Neural cell (in vitro differentiated cells): ENCODE data around the gene RPL35. TPM values are rescaled to one million over a fixed set of nuclear protein-coding genes. Genes with fewer than 3 reads are reported as not detected.

Source experiments
- H2AFZ ChIP-seq: fragments of 200-600, 300-800 bp; sonication (generic), shearing (Covaris generic); 2 replicates; pipeline ENCODE4 v1.6.0; 2014; ENCODE audit warnings: low read depth, mild to moderate bottlenecking, antibody characterized with exemption, low read length, moderate library complexity
- H3F3A ChIP-seq: fragments of 200-600 bp; shearing (Covaris generic); 2 replicates; pipeline ENCODE4 v1.6.1; 2016; ENCODE audit warnings: mild to moderate bottlenecking, moderate library complexity, mixed read lengths, antibody characterized with exemption, low read length; ENCODE audit not compliant: insufficient read depth, poor library complexity, severe bottlenecking
- H3K27ac ChIP-seq: fragments of 200-600, 300-800 bp; sonication (generic), shearing (Covaris generic); 2 replicates; pipeline ENCODE4 v1.5.1; 2014; ENCODE audit warnings: mild to moderate bottlenecking, low read length, moderate library complexity
- H3K27me3 ChIP-seq: fragments of 300-800, 200-600 bp; sonication (generic), shearing (Covaris generic); 2 replicates; pipeline ENCODE4 v1.6.0; 2014; ENCODE audit warnings: mild to moderate bottlenecking, low read depth, low read length, moderate library complexity; ENCODE audit not compliant: insufficient read depth
- H3K36me3 ChIP-seq: fragments of 300-800, 200-600 bp; sonication (generic), shearing (Covaris generic); 2 replicates; pipeline ENCODE4 v1.5.1; 2014; ENCODE audit warnings: mild to moderate bottlenecking, antibody characterized with exemption, low read length, moderate library complexity; ENCODE audit not compliant: insufficient read depth
- H3K4me2 ChIP-seq: fragments of 300-800, 200-600 bp; sonication (generic), shearing (Covaris generic); 2 replicates; pipeline ENCODE4 v1.6.0; 2014; ENCODE audit warnings: mild to moderate bottlenecking, low read length
- H3K4me3 ChIP-seq: fragments of 300-800, 200-600 bp; sonication (generic), shearing (Covaris generic); 2 replicates; pipeline ENCODE4 v1.5.1; 2014; ENCODE audit warnings: mild to moderate bottlenecking, low read length, moderate library complexity
- H3K79me2 ChIP-seq: fragments of 200-600 bp; shearing (Covaris generic); replicated peaks from 2 replicates; pipeline ENCODE4 v1.6.0; 2014; ENCODE audit warnings: mild to moderate bottlenecking, low read length, moderate library complexity; ENCODE audit not compliant: insufficient read depth
- H3K9ac ChIP-seq: fragments of 300-800, 200-600 bp; sonication (generic), shearing (Covaris generic); 2 replicates; pipeline ENCODE4 v1.6.1; 2016; ENCODE audit warnings: mild to moderate bottlenecking, low read length, mixed read lengths
- H3K9me2 ChIP-seq: fragments of 200-600 bp; shearing (Covaris generic); 2 replicates; pipeline ENCODE4 v1.6.1; 2016; ENCODE audit warnings: mild to moderate bottlenecking, low read length, mixed read lengths; ENCODE audit not compliant: insufficient read depth
- H3K9me3 ChIP-seq: fragments of 200-600, 300-800 bp; sonication (generic), shearing (Covaris generic); 2 replicates; pipeline ENCODE4 v1.6.1; 2016; ENCODE audit warnings: mild to moderate bottlenecking, mixed run types, low read length, moderate library complexity, mixed read lengths
- H4K20me1 ChIP-seq: fragments of 200-600 bp; shearing (Covaris generic); 2 replicates; pipeline ENCODE4 v1.6.1; 2016; ENCODE audit warnings: mild to moderate bottlenecking, mixed run types; ENCODE audit not compliant: insufficient read depth
- EP300 ChIP-seq: fragments of 450-650 bp; conservative IDR thresholded peaks from 2 replicates; pipeline ENCODE4 v1.6.1; 2014; ENCODE audit warnings: antibody characterized with exemption, mild to moderate bottlenecking, moderate library complexity; ENCODE audit not compliant: poor library complexity, severe bottlenecking
- EZH2 ChIP-seq: fragments of 200-600, 300-800 bp; shearing (Covaris generic), sonication (generic); IDR thresholded peaks from 2 replicates; pipeline ENCODE4 v1.6.1; 2014; ENCODE audit warnings: antibody characterized with exemption, low read length, borderline replicate concordance, mild to moderate bottlenecking; ENCODE audit not compliant: insufficient read depth, poor library complexity, severe bottlenecking
- MXI1 ChIP-seq: fragments of 450-650 bp; conservative IDR thresholded peaks from 2 replicates; pipeline ENCODE4 v1.6.1; 2014; ENCODE audit warnings: antibody characterized with exemption, mild to moderate bottlenecking; ENCODE audit not compliant: poor library complexity, severe bottlenecking
- POLR2AphosphoS5 ChIP-seq: IDR thresholded peaks from 2 replicates; pipeline ENCODE4 v1.6.1; 2012
- RAD21 ChIP-seq: fragments of 450-650 bp; conservative IDR thresholded peaks from 2 replicates; pipeline ENCODE4 v1.6.1; 2014; ENCODE audit warnings: antibody characterized with exemption, mild to moderate bottlenecking, moderate library complexity
- SMC3 ChIP-seq: fragments of 450-650 bp; conservative IDR thresholded peaks from 2 replicates; pipeline ENCODE4 v1.6.1; 2014; ENCODE audit warnings: antibody characterized with exemption, mild to moderate bottlenecking, moderate library complexity; ENCODE audit not compliant: poor library complexity
- TAF1 ChIP-seq: IDR thresholded peaks from 2 replicates; pipeline ENCODE4 v1.6.1; 2012; ENCODE audit warnings: low read depth
- polyA plus RNA-seq: library from polyadenylated mRNA; depleted of rRNA; stranded (reverse); fragments of >200 nt; gene quantifications from 2 replicates; pipeline ENCODE4 v1.2.3, GENCODE V29; 2014
- TF ChIP-seq, protein P1 (sequence below): IDR thresholded peaks from 2 replicates; pipeline ENCODE4 v1.6.1; 2012; ENCODE audit warnings: borderline replicate concordance
- TF ChIP-seq, protein P2 (sequence below): fragments of 450-650 bp; IDR thresholded peaks from 2 replicates; pipeline ENCODE4 v1.5.1; 2014; ENCODE audit warnings: antibody characterized with exemption, mild to moderate bottlenecking, moderate library complexity; ENCODE audit not compliant: poor library complexity, severe bottlenecking

RPL35 gene
- polyA plus RNA-seq, 1 donor from 2014 or later, result 2,116 TPM

DNA sequence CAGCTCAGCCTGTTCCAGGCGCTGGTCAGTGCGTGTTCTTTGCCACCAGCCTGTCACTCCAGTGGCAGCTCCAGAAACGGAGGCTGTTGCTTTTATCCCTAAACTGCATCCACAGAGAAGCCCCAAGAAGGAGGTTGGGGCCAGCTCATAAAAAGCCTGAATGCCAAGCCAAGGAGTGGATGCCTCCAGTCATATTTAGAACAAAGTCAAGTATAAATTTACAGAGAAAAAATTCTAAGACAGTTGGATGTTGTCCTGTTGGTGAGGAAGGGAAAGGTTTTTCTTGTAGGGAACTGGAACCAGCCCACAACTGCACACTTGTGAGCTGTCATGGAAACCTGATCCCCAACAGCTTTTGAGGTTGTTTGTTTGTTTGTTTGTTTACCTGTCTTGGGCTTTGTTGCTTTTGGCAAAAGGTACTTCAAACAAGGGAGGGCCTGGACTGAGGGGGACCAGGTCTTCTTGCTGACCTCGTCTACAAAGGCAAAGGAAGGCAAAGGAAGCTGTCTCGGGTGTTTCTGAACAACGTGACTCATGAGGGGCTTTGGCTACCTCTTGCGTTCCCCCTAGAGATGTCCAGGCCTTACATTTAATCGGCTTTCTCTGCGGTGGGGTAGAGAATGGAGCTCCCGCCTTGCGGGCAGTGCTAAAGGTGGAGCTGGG is 48.1 kb downstream of the RPL35 start:
- H3K36me3 ChIP-seq, result no peaks in the 10 kb centered on the region
- no peak overlapping the region for H3K4me2 ChIP-seq
- H3K79me2 ChIP-seq, result no peaks in the 10 kb centered on the region
- H3K4me3 ChIP-seq, result no peak overlapping the region
- H2AFZ ChIP-seq, result no peak overlapping the region
- H3K27me3 ChIP-seq, result no peaks in the 10 kb centered on the region
- no peaks in the 10 kb centered on the region for H3F3A ChIP-seq
- H3K9ac ChIP-seq, result no peak overlapping the region
- H3K9me2 ChIP-seq, result no peaks in the 10 kb centered on the region
- no peak overlapping the region for H3K27ac ChIP-seq
- TF ChIP-seq SMC3 (no peak), POLR2AphosphoS5 (no peak), TAF1 (no peak)
- H3K9me3 ChIP-seq, result no peaks in the 10 kb centered on the region
- no peaks in the 10 kb centered on the region for H4K20me1 ChIP-seq

DNA sequence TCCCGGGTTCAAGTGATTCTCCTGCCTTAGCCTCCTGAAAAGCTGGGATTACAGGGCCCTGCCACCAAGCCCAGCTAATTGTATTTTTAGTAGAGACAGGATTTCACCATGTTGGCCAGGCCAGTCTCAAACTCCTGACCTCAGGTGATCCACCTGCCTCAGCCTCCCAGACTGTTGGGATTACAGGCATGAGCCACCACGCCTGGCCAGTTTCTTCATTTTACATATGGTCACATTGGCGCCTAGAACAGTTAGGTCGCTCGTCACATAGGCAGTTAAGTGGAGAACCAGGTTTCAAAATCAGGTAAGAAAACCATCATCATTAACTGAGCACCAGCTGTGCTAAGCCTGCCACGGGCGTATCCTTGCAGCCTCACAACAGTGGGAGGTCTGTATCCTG is 48.7 kb downstream of the RPL35 start:
- no peaks in the 10 kb centered on the region for H3K9me3 ChIP-seq
- no peak overlapping the region for H3K9ac ChIP-seq
- no peaks in the 10 kb centered on the region for H4K20me1 ChIP-seq
- H3K79me2 ChIP-seq, result no peaks in the 10 kb centered on the region
- no peaks in the 10 kb centered on the region for H3K36me3 ChIP-seq
- TF ChIP-seq EZH2 (no peak), EP300 (no peak), MXI1 (no peak), RAD21 (no peak), TAF1 (no peak), POLR2AphosphoS5 (no peak), SMC3 (no peak)
- TF ChIP-seq, protein P1, sequence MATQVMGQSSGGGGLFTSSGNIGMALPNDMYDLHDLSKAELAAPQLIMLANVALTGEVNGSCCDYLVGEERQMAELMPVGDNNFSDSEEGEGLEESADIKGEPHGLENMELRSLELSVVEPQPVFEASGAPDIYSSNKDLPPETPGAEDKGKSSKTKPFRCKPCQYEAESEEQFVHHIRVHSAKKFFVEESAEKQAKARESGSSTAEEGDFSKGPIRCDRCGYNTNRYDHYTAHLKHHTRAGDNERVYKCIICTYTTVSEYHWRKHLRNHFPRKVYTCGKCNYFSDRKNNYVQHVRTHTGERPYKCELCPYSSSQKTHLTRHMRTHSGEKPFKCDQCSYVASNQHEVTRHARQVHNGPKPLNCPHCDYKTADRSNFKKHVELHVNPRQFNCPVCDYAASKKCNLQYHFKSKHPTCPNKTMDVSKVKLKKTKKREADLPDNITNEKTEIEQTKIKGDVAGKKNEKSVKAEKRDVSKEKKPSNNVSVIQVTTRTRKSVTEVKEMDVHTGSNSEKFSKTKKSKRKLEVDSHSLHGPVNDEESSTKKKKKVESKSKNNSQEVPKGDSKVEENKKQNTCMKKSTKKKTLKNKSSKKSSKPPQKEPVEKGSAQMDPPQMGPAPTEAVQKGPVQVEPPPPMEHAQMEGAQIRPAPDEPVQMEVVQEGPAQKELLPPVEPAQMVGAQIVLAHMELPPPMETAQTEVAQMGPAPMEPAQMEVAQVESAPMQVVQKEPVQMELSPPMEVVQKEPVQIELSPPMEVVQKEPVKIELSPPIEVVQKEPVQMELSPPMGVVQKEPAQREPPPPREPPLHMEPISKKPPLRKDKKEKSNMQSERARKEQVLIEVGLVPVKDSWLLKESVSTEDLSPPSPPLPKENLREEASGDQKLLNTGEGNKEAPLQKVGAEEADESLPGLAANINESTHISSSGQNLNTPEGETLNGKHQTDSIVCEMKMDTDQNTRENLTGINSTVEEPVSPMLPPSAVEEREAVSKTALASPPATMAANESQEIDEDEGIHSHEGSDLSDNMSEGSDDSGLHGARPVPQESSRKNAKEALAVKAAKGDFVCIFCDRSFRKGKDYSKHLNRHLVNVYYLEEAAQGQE, result no peak
- TF ChIP-seq, protein P2, sequence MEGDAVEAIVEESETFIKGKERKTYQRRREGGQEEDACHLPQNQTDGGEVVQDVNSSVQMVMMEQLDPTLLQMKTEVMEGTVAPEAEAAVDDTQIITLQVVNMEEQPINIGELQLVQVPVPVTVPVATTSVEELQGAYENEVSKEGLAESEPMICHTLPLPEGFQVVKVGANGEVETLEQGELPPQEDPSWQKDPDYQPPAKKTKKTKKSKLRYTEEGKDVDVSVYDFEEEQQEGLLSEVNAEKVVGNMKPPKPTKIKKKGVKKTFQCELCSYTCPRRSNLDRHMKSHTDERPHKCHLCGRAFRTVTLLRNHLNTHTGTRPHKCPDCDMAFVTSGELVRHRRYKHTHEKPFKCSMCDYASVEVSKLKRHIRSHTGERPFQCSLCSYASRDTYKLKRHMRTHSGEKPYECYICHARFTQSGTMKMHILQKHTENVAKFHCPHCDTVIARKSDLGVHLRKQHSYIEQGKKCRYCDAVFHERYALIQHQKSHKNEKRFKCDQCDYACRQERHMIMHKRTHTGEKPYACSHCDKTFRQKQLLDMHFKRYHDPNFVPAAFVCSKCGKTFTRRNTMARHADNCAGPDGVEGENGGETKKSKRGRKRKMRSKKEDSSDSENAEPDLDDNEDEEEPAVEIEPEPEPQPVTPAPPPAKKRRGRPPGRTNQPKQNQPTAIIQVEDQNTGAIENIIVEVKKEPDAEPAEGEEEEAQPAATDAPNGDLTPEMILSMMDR, result no peak
- H3K4me3 ChIP-seq, result no peak overlapping the region
- no peaks in the 10 kb centered on the region for H3K9me2 ChIP-seq
- no peaks in the 10 kb centered on the region for H3K27me3 ChIP-seq
- H3F3A ChIP-seq, result no peaks in the 10 kb centered on the region
- H3K27ac ChIP-seq, result no peak overlapping the region
- no peak overlapping the region for H3K4me2 ChIP-seq
- no peak overlapping the region for H2AFZ ChIP-seq
